ENCODE measurements around the gene SIK2.

- TF ChIP-seq CTCF (IDR thresholded peaks at IDR 0.05) (no peak), EZH2 (IDR thresholded peaks at IDR 0.05; ENCODE audit: borderline replicate concordance, insufficient read depth, low read depth, low read length, poor library complexity, severe bottlenecking) (no peak)
Measured at GRCh38 chr11:111585371-111585770, 16.9 kb upstream of the SIK2 start.
